Psoas muscle (tissue), 8 donors: ENCODE measurements around the gene TBX2. TPM values are rescaled to one million over a fixed set of nuclear protein-coding genes. Genes with fewer than 3 reads are reported as not detected.
"Not testable (repeated sequence)": the region's sequence is repeated elsewhere in the genome, so short reads cannot be mapped to it uniquely, and the experiment has no call there.

Experiments used
- ATAC-seq, 4 donors: fragments of 200-7000 bp; cut with Tn5 transposase; one replicate each; pipeline ENCODE4 v1.9.1; 2020; ENCODE audit warnings: moderate library complexity in 3 of 4, mild to moderate bottlenecking in 2 of 4
- DNase-seq, 2 donors: peaks; one replicate each; pipeline ENCODE4 v3.0.0-alpha.2; 2020
- H3K27ac ChIP-seq: fragments of 200-600 bp; one replicate; pipeline ENCODE4 v1.8.0; 2022
- H3K27me3 ChIP-seq, 3 donors: fragments of 200-600 bp in 1 of 3; one replicate each; pipeline versions ENCODE4 v1.6.1 to v1.8.0; 2013 to 2022; ENCODE audit warnings: low read length in 2 of 3, mild to moderate bottlenecking in 2 of 3, moderate library complexity in 1 of 3; ENCODE audit not compliant: insufficient read depth in 3 of 3
- H3K36me3 ChIP-seq, 2 donors: fragments of 200-600 bp in 1 of 2; one replicate each; pipeline versions ENCODE4 v1.6.1 to v1.8.0; 2013 to 2022; ENCODE audit warnings: low read depth in 1 of 2, mild to moderate bottlenecking in 1 of 2, moderate library complexity in 1 of 2; ENCODE audit not compliant: insufficient read depth in 1 of 2
- H3K4me1 ChIP-seq: fragments of 200-600 bp; one replicate; pipeline ENCODE4 v1.8.0; 2022
- H3K4me3 ChIP-seq: fragments of 200-600 bp; one replicate; pipeline ENCODE4 v1.8.0; 2022; ENCODE audit warnings: mild to moderate bottlenecking
- H3K9me3 ChIP-seq: fragments of 200-600 bp; one replicate; pipeline ENCODE4 v1.8.0; 2022
- CTCF ChIP-seq: fragments of 200-600 bp; IDR thresholded peaks from one replicate; pipeline ENCODE4 v1.8.0; 2022; ENCODE audit warnings: antibody characterized with exemption
- WGBS, 3 donors: extraction: QIAGEN DNeasy Blood & Tissue Kit; methylation state at CpG; one replicate each; pipeline versions ENCODE4 v1.1.6 to v1.1.7; 2013; 5-methylcytosine and 5-hydroxymethylcytosine counted together
- intact Hi-C, 2 donors: fragments of 100-400 bp; cut with DNase I; formaldehyde crosslinking; loops; one replicate each; pipeline versions ENCODE4 v1.11.0 to v1.14.2; 2022
- polyA plus RNA-seq, 3 donors: library from polyadenylated mRNA; stranded (reverse); fragments of 200-250 nt; gene quantifications; one replicate each; pipeline ENCODE4 v1.2.3, GENCODE V29; 2013
- total RNA-seq, 4 donors: library from RNA; stranded (reverse); fragmentation: NEBNext Ultra II Directional in 2 of 4; extraction: Animal tissue kit (Norgen Biotek cat#: 25700) in 2 of 4; gene quantifications; one replicate each; pipeline versions ENCODE4 v1.2.1 to v1.2.4, GENCODE V29; 2021 to 2023
- donor health status: healthy with polysubstance abuse.
- donor health status: DM: no; HTN: no; CAD: no; lungs with moderate emphysema.
- donor health status: Bipolar disorder and iron deficiency.
- donor health status: healthy.
- donor health status: DM: yes; HTN: yes; CAD: no.
- donor health status: DM: no; HTN: no; CAD: no.
- donor health status: DM: no; HTN: no; CAD: no.
- donor health status: DM: yes; HTN: yes; CAD: no.

TBX2 gene
- total and polyA plus RNA-seq, 7 donors: 3.5 to 8.7 (median 6.3) TPM

- DNase-seq: no peak
- ATAC-seq: no peak
- Histone ChIP-seq H3K4me3 (no peak overlapping the region), H3K27me3 (peaks cover 0 to 35% (median 26%) of the 10 kb centered on the region in 3 donors), H3K27ac (no peak overlapping the region), H3K4me1 (no peaks in the 10 kb centered on the region), H3K9me3 (no peaks in the 10 kb centered on the region), H3K36me3 (no peaks in the 10 kb centered on the region)
- intact Hi-C loops: no loop called here
- WGBS, 3 donors: 63 to 76% (median 70%) methylated on average over 2 of the region's 2 CpGs
- no peak for TF ChIP-seq CTCF
These were observed 48.4 kb downstream of the TBX2 start for GRCh38 chr17:61448042-61448441.

GRCh38 chr17:61449140-61449539 is 49.5 kb downstream of the TBX2 start:
- H3K4me3 ChIP-seq, H3K4me1 ChIP-seq, DNase-seq, H3K36me3 ChIP-seq, H3K27ac ChIP-seq, intact Hi-C loops, H3K9me3 ChIP-seq, ATAC-seq: not testable (repeated sequence)
- WGBS, 3 donors: 83 to 98% (median 94%) methylated on average over 4 of the region's 4 CpGs
- peaks cover 0 to 41% (median 26%) of the 10 kb centered on the region in 3 donors for H3K27me3 ChIP-seq

GRCh38 chr17:61449707-61450640 is 50.3 kb downstream of the TBX2 start:
- ATAC-seq: no peak
- no peaks in the 10 kb centered on the region for H3K9me3 ChIP-seq

GRCh38 chr17:61450641-61451537 is 51.2 kb downstream of the TBX2 start:
- H3K27me3 ChIP-seq: peaks cover 0 to 59% (median 39%) of the 10 kb centered on the region in 3 donors
- intact Hi-C loops: no loop called here
- no peaks in the 10 kb centered on the region for H3K36me3 ChIP-seq
- no peak overlapping the region for H3K27ac ChIP-seq
- ATAC-seq (no peak), DNase-seq (no peak)
- H3K4me1 ChIP-seq: no peaks in the 10 kb centered on the region
- H3K9me3 ChIP-seq: no peaks in the 10 kb centered on the region
- WGBS, 3 donors: 74 to 86% (median 84%) methylated on average over 18 to 19 of the region's 19 CpGs
- TF ChIP-seq CTCF: no peak
- no peak overlapping the region for H3K4me3 ChIP-seq

More at GRCh38 chr17:61449707-61450640, 50.3 kb downstream of the TBX2 start:
- Histone ChIP-seq H3K27me3 (peaks cover 0 to 50% (median 34%) of the 10 kb centered on the region in 3 donors), H3K4me1 (no peaks in the 10 kb centered on the region), H3K4me3 (no peak overlapping the region), H3K36me3 (no peaks in the 10 kb centered on the region), H3K27ac (no peak overlapping the region)
- DNase-seq: no peak
- intact Hi-C loops: no loop called here
- TF ChIP-seq CTCF: no peak
- 86 to 91% (median 89%) methylated on average over 9 of the region's 9 CpGs for WGBS, 3 donors
